GM12874 (cell line): ENCODE measurements around the gene ATP8B4.

ENCODE experiments used
- CTCF ChIP-seq: IDR thresholded peaks from 2 replicates; pipeline ENCODE4 v1.5.1; 2011; ENCODE audit warnings: low read depth, mild to moderate bottlenecking, control low read depth, low read length, moderate library complexity; ENCODE audit not compliant: insufficient read depth

The ATP8B4 gene

GRCh38 chr15:49857496-49858475 is 261.2 kb downstream of the ATP8B4 start:
- TF ChIP-seq CTCF = no peak

- no peak for TF ChIP-seq CTCF
Measured at GRCh38 chr15:49855917-49856637, 263.0 kb downstream of the ATP8B4 start.

- TF ChIP-seq CTCF = no peak
Measured at GRCh38 chr15:49852756-49853155, 266.3 kb downstream of the ATP8B4 start.

GRCh38 chr15:49848807-49849206 is 270.2 kb downstream of the ATP8B4 start:
- no peak for TF ChIP-seq CTCF

- no peak for TF ChIP-seq CTCF
Measured at GRCh38 chr15:49848282-49848724, 270.7 kb downstream of the ATP8B4 start.

GRCh38 chr15:49847423-49848281 is 271.4 kb downstream of the ATP8B4 start:
- no peak for TF ChIP-seq CTCF
